Right lobe of liver (tissue), 6 donors: ENCODE results near the gene GCLC. TPM values are rescaled to one million over a fixed set of nuclear protein-coding genes. Genes with fewer than 3 reads are reported as not detected.

Source experiments
- ATAC-seq, 4 donors: fragments of 200-7000 bp; cut with Tn5 transposase; one replicate each; pipeline ENCODE4 v1.9.1; 2020; ENCODE audit warnings: mild to moderate bottlenecking in 4 of 4, moderate library complexity in 4 of 4
- DNase-seq, 3 donors: peaks; one replicate each; pipeline ENCODE4 v3.0.0-alpha.2; 2020
- H3K27ac ChIP-seq, 3 donors: fragments of 200-600 bp; one replicate each; pipeline ENCODE4 v1.8.0; 2022
- H3K27me3 ChIP-seq, 2 donors: fragments of 200-600 bp; one replicate each; pipeline ENCODE4 v1.8.0; 2022
- H3K36me3 ChIP-seq, 4 donors: fragments of 200-600 bp; sonication (generic) in 1 of 4; one replicate each; pipeline versions ENCODE4 v1.5.1 to v1.8.0; 2017 to 2022; ENCODE audit warnings: control low read depth in 1 of 4
- H3K4me1 ChIP-seq, 4 donors: fragments of 200-600 bp; sonication (generic) in 1 of 4; one replicate each; pipeline versions ENCODE4 v1.5.1 to v1.8.0; 2017 to 2022; ENCODE audit warnings: control low read depth in 1 of 4
- H3K4me3 ChIP-seq, 3 donors: fragments of 200-600 bp; one replicate each; pipeline ENCODE4 v1.8.0; 2022
- H3K9me3 ChIP-seq, 4 donors: fragments of 200-600 bp; sonication (generic) in 1 of 4; one replicate each; pipeline versions ENCODE4 v1.5.1 to v1.8.0; 2017 to 2022; ENCODE audit warnings: control low read depth in 1 of 4
- CTCF ChIP-seq, 4 donors: fragments of 200-600 bp in 3 of 4; fragments of 450-650 bp in 1 of 4; IDR thresholded peaks; one replicate each; pipeline versions ENCODE4 v1.5.1 to v1.8.0; 2016 to 2022; ENCODE audit warnings: antibody characterized with exemption in 4 of 4, mild to moderate bottlenecking in 2 of 4
- POLR2A ChIP-seq: fragments of 450-650 bp; IDR thresholded peaks from one replicate; pipeline ENCODE4 v1.6.1; 2017; ENCODE audit warnings: antibody characterized with exemption, mild to moderate bottlenecking
- WGBS: methylation state at CpG from one replicate; pipeline ENCODE4 v1.1.6; 2018; ENCODE audit warnings: low coverage, low lambda C conversion rate; ENCODE audit not compliant: insufficient coverage; ENCODE audit errors: missing lambda C conversion rate; 5-methylcytosine and 5-hydroxymethylcytosine counted together
- intact Hi-C, 2 donors: fragments of 100-400 bp; cut with DNase I; formaldehyde crosslinking; loops; one replicate each; pipeline versions ENCODE4 v1.11.2 to v1.14.1; 2022
- total RNA-seq, 6 experiments: library from RNA; depleted of rRNA in 2 of 6; stranded (reverse); fragments of >200 nt in 2 of 6; fragmentation: NEBNext Ultra II Directional in 3 of 6; extraction: Animal tissue kit (Norgen Biotek cat#: 25700) in 3 of 6; gene quantifications; one replicate each; pipeline versions ENCODE4 v1.1.0 to v1.2.4, GENCODE V29; 2016 to 2023
- donor health status: DM: no; HTN: yes; CAD: no.
- donor health status: DM: no; HTN: no; CAD: no.
- donor health status: DM: no; HTN: no; CAD: no.
- donor health status: DM: no; HTN: yes; CAD: no.
- donor health status: DM: no; HTN: yes; CAD: no.

GCLC gene
- total RNA-seq, 6 experiments from 2014 or later = 56.8 to 140 (median 103) TPM

- peaks cover 0 to 34% (median 5%) of the 10 kb centered on the region in 4 donors for H3K36me3 ChIP-seq
- DNase-seq (no peak), ATAC-seq (peak in 1 of 4 donors; percentile 15)
- H3K4me1 ChIP-seq = peaks cover 0 to 53% (median 17%) of the 10 kb centered on the region in 4 donors
- H3K27ac ChIP-seq = no peak overlapping the region
- no peak for TF ChIP-seq POLR2A
- no peak for TF ChIP-seq CTCF (IDR thresholded peaks at IDR 0.05)
- 70% methylated on average over 2 of the region's 2 CpGs for WGBS
- H3K27me3 ChIP-seq = no peaks in the 10 kb centered on the region
- no peaks in the 10 kb centered on the region for H3K9me3 ChIP-seq
- intact Hi-C loops = no loop called here
- H3K4me3 ChIP-seq = no peak overlapping the region
These were observed 27.9 kb downstream of the GCLC start for GRCh38 chr6:53517021-53517420.

- DNase-seq = peak in 1 of 3 donors; percentile 65
These were observed 30.2 kb downstream of the GCLC start for GRCh38 chr6:53514677-53515076.

GRCh38 chr6:53513519-53513966, 31.4 kb downstream of the GCLC start:
- Histone ChIP-seq H3K27ac (peak overlapping the region in 2 of 3 donors; percentile 65 to 80), H3K4me1 (peaks cover 0 to 64% (median 17%) of the 10 kb centered on the region in 4 donors), H3K9me3 (no peaks in the 10 kb centered on the region), H3K36me3 (peaks cover 0 to 33% (median 0%) of the 10 kb centered on the region in 4 donors), H3K4me3 (peak overlapping the region in 1 of 3 donors; percentile 37), H3K27me3 (no peaks in the 10 kb centered on the region)
- TF ChIP-seq POLR2A (no peak), CTCF (IDR thresholded peaks at IDR 0.05) (peak; percentile 26 to 50 (median 38))
- ATAC-seq (peak; percentile 66 to 87 (median 77)), DNase-seq (peak in 1 of 3 donors; percentile 72)
- intact Hi-C loops = no loop called here
- WGBS = 22% methylated on average over 2 of the region's 2 CpGs

More at GRCh38 chr6:53514677-53515076, 30.2 kb downstream of the GCLC start:
- no peak overlapping the region for H3K4me3 ChIP-seq
- intact Hi-C loops = no loop called here
- H3K27ac ChIP-seq = peak overlapping the region in 2 of 3 donors; percentile 65 to 80
- no peak for TF ChIP-seq POLR2A
- no peaks in the 10 kb centered on the region for H3K9me3 ChIP-seq
- peaks cover 0 to 25% (median 0%) of the 10 kb centered on the region in 4 donors for H3K36me3 ChIP-seq
- no peaks in the 10 kb centered on the region for H3K27me3 ChIP-seq
- ATAC-seq = peak; percentile 47 to 83 (median 70)
- peaks cover 0 to 64% (median 17%) of the 10 kb centered on the region in 4 donors for H3K4me1 ChIP-seq
- 43% methylated on average over 3 of the region's 3 CpGs for WGBS

GRCh38 chr6:53513056-53513455, 31.8 kb downstream of the GCLC start:
- H3K27ac ChIP-seq = peak overlapping the region in 2 of 3 donors; percentile 65 to 80

More at GRCh38 chr6:53513056-53513455, 31.8 kb downstream of the GCLC start:
- DNase-seq (no peak), ATAC-seq (peak in 1 of 4 donors; percentile 25)
- TF ChIP-seq CTCF (IDR thresholded peaks at IDR 0.05) = no peak
- TF ChIP-seq POLR2A = no peak
- no peaks in the 10 kb centered on the region for H3K27me3 ChIP-seq
- H3K36me3 ChIP-seq = peaks cover 0 to 38% (median 0%) of the 10 kb centered on the region in 4 donors
- WGBS = 37% methylated on average over 2 of the region's 4 CpGs
- intact Hi-C loops = no loop called here
- no peaks in the 10 kb centered on the region for H3K9me3 ChIP-seq
- H3K4me1 ChIP-seq = peaks cover 0 to 62% (median 17%) of the 10 kb centered on the region in 4 donors
- H3K4me3 ChIP-seq = peak overlapping the region in 2 of 3 donors; percentile 6 to 37
